Testis (tissue), 2 donors: ENCODE results near the gene TOPORS.

ENCODE experiments used
- POLR2A ChIP-seq: fragments of 450-650 bp; IDR thresholded peaks from one replicate; pipeline ENCODE4 v1.6.1; 2017; ENCODE audit warnings: antibody characterized with exemption, mild to moderate bottlenecking, moderate library complexity
- TF ChIP-seq, protein P1 (sequence below), 3 experiments: fragments of 450-650 bp in 2 of 3; fragments of 200-600 bp in 1 of 3; sonication (generic) in 1 of 3; IDR thresholded peaks; one replicate each; pipeline ENCODE4 v1.5.1; 2016 to 2019; ENCODE audit warnings: antibody characterized with exemption in 3 of 3, mild to moderate bottlenecking in 2 of 3, moderate library complexity in 1 of 3

DNA sequence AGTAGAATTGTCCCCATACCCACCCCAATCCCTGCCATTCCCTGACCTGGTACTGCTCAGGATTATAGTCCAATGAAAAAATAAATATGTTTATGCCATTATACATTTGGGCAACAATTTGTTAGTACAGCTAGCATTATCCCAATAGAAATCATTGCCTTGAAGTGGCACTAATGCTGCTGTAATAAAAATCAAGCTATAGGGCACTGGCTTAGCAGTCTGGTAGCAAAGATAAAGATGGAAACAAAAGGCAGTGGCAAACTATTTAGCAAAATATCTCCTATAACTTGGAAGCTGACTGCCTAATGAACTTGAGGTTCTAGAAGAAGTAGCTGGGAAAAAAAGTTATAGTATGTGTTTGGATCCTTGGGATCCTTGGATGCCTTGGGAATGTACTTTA is 2.2 kb upstream of the TOPORS start:
- TF ChIP-seq, protein P1, sequence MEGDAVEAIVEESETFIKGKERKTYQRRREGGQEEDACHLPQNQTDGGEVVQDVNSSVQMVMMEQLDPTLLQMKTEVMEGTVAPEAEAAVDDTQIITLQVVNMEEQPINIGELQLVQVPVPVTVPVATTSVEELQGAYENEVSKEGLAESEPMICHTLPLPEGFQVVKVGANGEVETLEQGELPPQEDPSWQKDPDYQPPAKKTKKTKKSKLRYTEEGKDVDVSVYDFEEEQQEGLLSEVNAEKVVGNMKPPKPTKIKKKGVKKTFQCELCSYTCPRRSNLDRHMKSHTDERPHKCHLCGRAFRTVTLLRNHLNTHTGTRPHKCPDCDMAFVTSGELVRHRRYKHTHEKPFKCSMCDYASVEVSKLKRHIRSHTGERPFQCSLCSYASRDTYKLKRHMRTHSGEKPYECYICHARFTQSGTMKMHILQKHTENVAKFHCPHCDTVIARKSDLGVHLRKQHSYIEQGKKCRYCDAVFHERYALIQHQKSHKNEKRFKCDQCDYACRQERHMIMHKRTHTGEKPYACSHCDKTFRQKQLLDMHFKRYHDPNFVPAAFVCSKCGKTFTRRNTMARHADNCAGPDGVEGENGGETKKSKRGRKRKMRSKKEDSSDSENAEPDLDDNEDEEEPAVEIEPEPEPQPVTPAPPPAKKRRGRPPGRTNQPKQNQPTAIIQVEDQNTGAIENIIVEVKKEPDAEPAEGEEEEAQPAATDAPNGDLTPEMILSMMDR (IDR thresholded peaks at IDR 0.05): no peak
- no peak for TF ChIP-seq POLR2A
